GM04504 (cell line): Measurements from ENCODE around the gene PEX16.
"Not testable (repeated sequence)": the region's sequence is repeated elsewhere in the genome, so short reads cannot be mapped to it uniquely, and the experiment has no call there.

Source experiments
- DNase-seq: peaks from one replicate; pipeline ENCODE4 v3.0.0-alpha.2; 2012; ENCODE audit warnings: low read depth

Gene PEX16

GRCh38 chr11:45918331-45918941 lies 759 bp upstream of the PEX16 start:
- peak; percentile 44 for DNase-seq

GRCh38 chr11:45917286-45917622 lies 423 bp downstream of the PEX16 start:
- no peak for DNase-seq

GRCh38 chr11:45915446-45915845 lies 2.2 kb downstream of the PEX16 start:
- no peak for DNase-seq

- no peak for DNase-seq
Observed at GRCh38 chr11:45913942-45914635, 3.6 kb downstream of the PEX16 start.

GRCh38 chr11:45913514-45913913 lies 4.2 kb downstream of the PEX16 start:
- DNase-seq, result no peak

GRCh38 chr11:45910623-45911022 lies 7.1 kb downstream of the PEX16 start:
- no peak for DNase-seq

- DNase-seq, result no peak
Observed at GRCh38 chr11:45909594-45910475, 7.8 kb downstream of the PEX16 start.

GRCh38 chr11:45907911-45908370 lies 9.7 kb downstream of the PEX16 start:
- DNase-seq, result no peak

- no peak for DNase-seq
Observed at GRCh38 chr11:45906965-45907611, 10.6 kb downstream of the PEX16 start, which contains the start of gene FREY1. Gene FREY1 (minus strand): TSS chr11:45907271. CDS start chr11:45907245, 26 bp downstream.

- no peak for DNase-seq
Observed at GRCh38 chr11:45906096-45906682, 11.5 kb downstream of the PEX16 start.

- not testable (repeated sequence) for DNase-seq
Observed at GRCh38 chr11:45905576-45905975, 12.1 kb downstream of the PEX16 start.

GRCh38 chr11:45905095-45905494 lies 12.6 kb downstream of the PEX16 start:
- no peak for DNase-seq

- no peak for DNase-seq
Observed at GRCh38 chr11:45904309-45904915, 13.3 kb downstream of the PEX16 start.

- no peak for DNase-seq
Observed at GRCh38 chr11:45902452-45903380, 15.0 kb downstream of the PEX16 start.

GRCh38 chr11:45901626-45902025 lies 16.1 kb downstream of the PEX16 start:
- no peak for DNase-seq

GRCh38 chr11:45900916-45901617 lies 16.6 kb downstream of the PEX16 start:
- DNase-seq, result no peak

- DNase-seq, result not testable (repeated sequence)
Observed at GRCh38 chr11:45900175-45900800, 17.4 kb downstream of the PEX16 start.

GRCh38 chr11:45899448-45900174 lies 18.1 kb downstream of the PEX16 start:
- DNase-seq, result peak; percentile 70

GRCh38 chr11:45899086-45899447 lies 18.6 kb downstream of the PEX16 start:
- no peak for DNase-seq
